ENCODE measurements around the gene ST3GAL4.

- TF ChIP-seq EZH2phosphoT487 (IDR thresholded peaks at IDR 0.05; ENCODE audit: insufficient read depth, low read depth), result no peak
- TF ChIP-seq EZH2 (IDR thresholded peaks at IDR 0.05; ENCODE audit: insufficient read depth, poor library complexity, severe bottlenecking), result no peak
These were observed 28.0 kb upstream of the ST3GAL4 start for GRCh38 chr11:126327281-126328000.

Data from GM23248 (cell line).